WTC11 (cell line): ENCODE measurements around the gene PRR22. TPM values are rescaled to one million over a fixed set of nuclear protein-coding genes. Genes with fewer than 3 reads are reported as not detected.

ENCODE experiments used
- ATAC-seq: fragments of 200-7000 bp; cut with Tn5 transposase; 2 replicates; pipeline ENCODE4 v1.10.0; 2021; ENCODE audit warnings: mild to moderate bottlenecking, moderate library complexity
- CTCF ChIA-PET: fragments of 300-600 bp; sonication (Branson Sonifier 250); formaldehyde crosslinking; loops from one replicate; lab custom pipeline; 2021; ENCODE audit warnings: antibody characterized with exemption; lab: Charles Lee
- POLR2A ChIA-PET: fragments of 350-600 bp; sonication (Branson Sonifier 250); formaldehyde crosslinking; loops from one replicate; lab custom pipeline; 2021; ENCODE audit warnings: antibody characterized with exemption; lab: Charles Lee
- DNase-seq: peaks from one replicate; pipeline ENCODE4 v3.0.0; 2021; ENCODE audit warnings: low spot score
- H3K27ac Mint-ChIP-seq: 2 replicates; pipeline ENCODE4 v1.8.0; 2021; ENCODE audit warnings: mixed read lengths
- H3K27me3 Mint-ChIP-seq: 2 replicates; pipeline ENCODE4 v1.8.0; 2021; ENCODE audit warnings: low read depth, mild to moderate bottlenecking, moderate library complexity, mixed read lengths
- H3K36me3 Mint-ChIP-seq: 2 replicates; pipeline ENCODE4 v1.8.0; 2021; ENCODE audit warnings: mixed read lengths
- H3K4me1 Mint-ChIP-seq: 2 replicates; pipeline ENCODE4 v1.8.0; 2022; ENCODE audit warnings: mixed read lengths
- H3K4me3 Mint-ChIP-seq: 2 replicates; pipeline ENCODE4 v1.8.0; 2021; ENCODE audit warnings: mild to moderate bottlenecking, moderate library complexity, mixed read lengths
- H3K9me3 Mint-ChIP-seq: 2 replicates; pipeline ENCODE4 v1.8.0; 2021; ENCODE audit warnings: mixed read lengths
- ARID4B ChIP-seq: sonication (generic); formaldehyde crosslinking; IDR thresholded peaks from 2 replicates; pipeline ENCODE4 v1.8.0; 2023; ENCODE audit warnings: missing genetic modification reagents, mild to moderate bottlenecking, borderline replicate concordance
- CREM ChIP-seq: sonication (generic); formaldehyde crosslinking; IDR thresholded peaks from 2 replicates; pipeline ENCODE4 v1.8.1; 2022; ENCODE audit warnings: mild to moderate bottlenecking, missing genetic modification reagents, moderate library complexity
- ETV6 ChIP-seq: sonication (generic); formaldehyde crosslinking; IDR thresholded peaks from 2 replicates; pipeline ENCODE4 v1.8.1; 2022; ENCODE audit warnings: mild to moderate bottlenecking, missing genetic modification reagents
- FOXK1 ChIP-seq: sonication (generic); formaldehyde crosslinking; IDR thresholded peaks from 2 replicates; pipeline ENCODE4 v1.8.0; 2022; ENCODE audit warnings: mild to moderate bottlenecking, moderate library complexity, missing genetic modification reagents
- HMGA2 ChIP-seq: fragments of 250-450 bp; sonication (Bioruptor Pico); IDR thresholded peaks from 2 replicates; pipeline ENCODE4 v1.4.0; 2021; ENCODE audit warnings: mild to moderate bottlenecking, moderate library complexity
- IRF2 ChIP-seq: sonication (generic); formaldehyde crosslinking; IDR thresholded peaks from 2 replicates; pipeline ENCODE4 v1.8.0; 2022; ENCODE audit warnings: low read depth, missing genetic modification reagents, borderline replicate concordance
- JAZF1 ChIP-seq: fragments of 250-450 bp; sonication (Bioruptor Pico); IDR thresholded peaks from 2 replicates; pipeline ENCODE4 v1.9.0; 2021; ENCODE audit warnings: moderate library complexity, mild to moderate bottlenecking, inconsistent platforms
- JUN ChIP-seq: sonication (generic); formaldehyde crosslinking; IDR thresholded peaks from 2 replicates; pipeline ENCODE4 v1.8.0; 2023; ENCODE audit warnings: mild to moderate bottlenecking, missing genetic modification reagents
- NFYB ChIP-seq: sonication (generic); formaldehyde crosslinking; conservative IDR thresholded peaks from 2 replicates; pipeline ENCODE4 v1.8.0; 2022; ENCODE audit warnings: low read depth, missing genetic modification reagents
- NR1H2 ChIP-seq: sonication (generic); formaldehyde crosslinking; IDR thresholded peaks from 2 replicates; pipeline ENCODE4 v1.9.0; 2021; ENCODE audit warnings: mild to moderate bottlenecking, moderate library complexity, missing genetic modification reagents
- NR2C2 ChIP-seq: sonication (generic); formaldehyde crosslinking; IDR thresholded peaks from 2 replicates; pipeline ENCODE4 v1.8.0; 2022; ENCODE audit warnings: mild to moderate bottlenecking, missing genetic modification reagents
- NR3C1 ChIP-seq: sonication (generic); formaldehyde crosslinking; conservative IDR thresholded peaks from 2 replicates; pipeline ENCODE4 v1.8.1; 2023; ENCODE audit warnings: low read depth, mild to moderate bottlenecking, missing genetic modification reagents
- OVOL2 ChIP-seq: fragments of 250-450 bp; sonication (Bioruptor Pico); IDR thresholded peaks from 2 replicates; pipeline ENCODE4 v1.9.0; 2021; ENCODE audit warnings: mild to moderate bottlenecking, borderline replicate concordance
- PRRX2 ChIP-seq: fragments of 250-450 bp; sonication (Bioruptor Pico); IDR thresholded peaks from 2 replicates; pipeline ENCODE4 v1.8.0; 2021; ENCODE audit warnings: mild to moderate bottlenecking
- SMAD4 ChIP-seq: sonication (generic); formaldehyde crosslinking; IDR thresholded peaks from 2 replicates; pipeline ENCODE4 v1.8.0; 2022; ENCODE audit warnings: mild to moderate bottlenecking, missing genetic modification reagents
- ZNF121 ChIP-seq: sonication (generic); formaldehyde crosslinking; IDR thresholded peaks from 2 replicates; pipeline ENCODE4 v1.8.0; 2023; ENCODE audit warnings: missing genetic modification reagents
- ZNF317 ChIP-seq: sonication (generic); formaldehyde crosslinking; IDR thresholded peaks from 2 replicates; pipeline ENCODE4 v1.8.1; 2023; ENCODE audit warnings: low read depth, mild to moderate bottlenecking, moderate library complexity, missing genetic modification reagents, borderline replicate concordance
- ZSCAN18 ChIP-seq: fragments of 250-450 bp; sonication (Bioruptor Pico); IDR thresholded peaks from 2 replicates; pipeline ENCODE4 v2.1.2; 2022; ENCODE audit warnings: mild to moderate bottlenecking, moderate library complexity
- total RNA-seq: library from RNA; stranded (reverse); gene quantifications from 3 replicates; pipeline ENCODE4 v1.2.3, GENCODE V29; 2021
- TF ChIP-seq, protein P1 (sequence below): sonication (generic); formaldehyde crosslinking; IDR thresholded peaks from 2 replicates; pipeline ENCODE4 v1.8.0; 2022; ENCODE audit warnings: mild to moderate bottlenecking, missing genetic modification reagents
- TF ChIP-seq, protein P2 (sequence below): fragments of 200-600 bp; IDR thresholded peaks from 2 replicates; pipeline ENCODE4 v1.8.0; 2022; ENCODE audit warnings: antibody characterized with exemption
- TF ChIP-seq, protein P3 (sequence below): sonication (generic); formaldehyde crosslinking; IDR thresholded peaks from 2 replicates; pipeline ENCODE4 v1.8.1; 2022; ENCODE audit warnings: mild to moderate bottlenecking, moderate library complexity, missing genetic modification reagents
- TF ChIP-seq, protein P4 (sequence below): sonication (generic); formaldehyde crosslinking; IDR thresholded peaks from 2 replicates; pipeline ENCODE4 v1.8.1; 2023; ENCODE audit warnings: mild to moderate bottlenecking, missing genetic modification reagents

PRR22 gene
- total RNA-seq, 1 experiment from 2014 or later = 3.3 TPM

GRCh38 chr19:5832527-5833216, 48.1 kb upstream of the PRR22 start (continued):
- TF ChIP-seq ZSCAN18 (CRISPR knock-in tag) = no peak
- TF ChIP-seq ZNF121 (CRISPR knock-in tag) = no peak
- TF ChIP-seq IRF2 = no peak
- TF ChIP-seq FOXK1 (CRISPR knock-in tag) = no peak
- TF ChIP-seq, protein P1, sequence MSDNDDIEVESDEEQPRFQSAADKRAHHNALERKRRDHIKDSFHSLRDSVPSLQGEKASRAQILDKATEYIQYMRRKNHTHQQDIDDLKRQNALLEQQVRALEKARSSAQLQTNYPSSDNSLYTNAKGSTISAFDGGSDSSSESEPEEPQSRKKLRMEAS (CRISPR knock-in tag) = no peak
- no peak for TF ChIP-seq NFYB (CRISPR knock-in tag)
- no peak for TF ChIP-seq SMAD4 (CRISPR knock-in tag)

GRCh38 chr19:5832061-5832460, 47.5 kb upstream of the PRR22 start:
- no peak overlapping the region for H3K27ac Mint-ChIP-seq

More at GRCh38 chr19:5832061-5832460, 47.5 kb upstream of the PRR22 start:
- ChIA-PET POLR2A (no interaction called here), CTCF (interaction anchor here (6.9 kb wide), 1 partner anchor 28 kb away, joined by 115 read pairs; the partner anchor contains the start of gene NRTN)
- Mint-ChIP-seq H3K36me3 (no peaks in the 10 kb centered on the region), H3K4me1 (peaks cover 3% of the 10 kb centered on the region), H3K4me3 (no peak overlapping the region), H3K9me3 (no peaks in the 10 kb centered on the region), H3K27me3 (peaks cover 23% of the 10 kb centered on the region)
- TF ChIP-seq NR1H2 = no peak
- TF ChIP-seq, protein P2, sequence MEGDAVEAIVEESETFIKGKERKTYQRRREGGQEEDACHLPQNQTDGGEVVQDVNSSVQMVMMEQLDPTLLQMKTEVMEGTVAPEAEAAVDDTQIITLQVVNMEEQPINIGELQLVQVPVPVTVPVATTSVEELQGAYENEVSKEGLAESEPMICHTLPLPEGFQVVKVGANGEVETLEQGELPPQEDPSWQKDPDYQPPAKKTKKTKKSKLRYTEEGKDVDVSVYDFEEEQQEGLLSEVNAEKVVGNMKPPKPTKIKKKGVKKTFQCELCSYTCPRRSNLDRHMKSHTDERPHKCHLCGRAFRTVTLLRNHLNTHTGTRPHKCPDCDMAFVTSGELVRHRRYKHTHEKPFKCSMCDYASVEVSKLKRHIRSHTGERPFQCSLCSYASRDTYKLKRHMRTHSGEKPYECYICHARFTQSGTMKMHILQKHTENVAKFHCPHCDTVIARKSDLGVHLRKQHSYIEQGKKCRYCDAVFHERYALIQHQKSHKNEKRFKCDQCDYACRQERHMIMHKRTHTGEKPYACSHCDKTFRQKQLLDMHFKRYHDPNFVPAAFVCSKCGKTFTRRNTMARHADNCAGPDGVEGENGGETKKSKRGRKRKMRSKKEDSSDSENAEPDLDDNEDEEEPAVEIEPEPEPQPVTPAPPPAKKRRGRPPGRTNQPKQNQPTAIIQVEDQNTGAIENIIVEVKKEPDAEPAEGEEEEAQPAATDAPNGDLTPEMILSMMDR = no peak
- TF ChIP-seq HMGA2 (CRISPR knock-in tag) = no peak
- no peak for TF ChIP-seq ARID4B
- no peak for TF ChIP-seq JUN (CRISPR knock-in tag)
- TF ChIP-seq OVOL2 (CRISPR knock-in tag) = no peak
- TF ChIP-seq ZNF317 (CRISPR knock-in tag) = no peak
- no peak for TF ChIP-seq ETV6 (CRISPR knock-in tag)
- no peak for TF ChIP-seq CREM (CRISPR knock-in tag)
- TF ChIP-seq, protein P3, sequence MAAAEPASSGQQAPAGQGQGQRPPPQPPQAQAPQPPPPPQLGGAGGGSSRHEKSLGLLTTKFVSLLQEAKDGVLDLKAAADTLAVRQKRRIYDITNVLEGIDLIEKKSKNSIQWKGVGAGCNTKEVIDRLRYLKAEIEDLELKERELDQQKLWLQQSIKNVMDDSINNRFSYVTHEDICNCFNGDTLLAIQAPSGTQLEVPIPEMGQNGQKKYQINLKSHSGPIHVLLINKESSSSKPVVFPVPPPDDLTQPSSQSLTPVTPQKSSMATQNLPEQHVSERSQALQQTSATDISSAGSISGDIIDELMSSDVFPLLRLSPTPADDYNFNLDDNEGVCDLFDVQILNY = no peak
- no peak for TF ChIP-seq PRRX2
- no peak for TF ChIP-seq NR3C1 (CRISPR knock-in tag)
- TF ChIP-seq NR2C2 = no peak
- TF ChIP-seq, protein P4, sequence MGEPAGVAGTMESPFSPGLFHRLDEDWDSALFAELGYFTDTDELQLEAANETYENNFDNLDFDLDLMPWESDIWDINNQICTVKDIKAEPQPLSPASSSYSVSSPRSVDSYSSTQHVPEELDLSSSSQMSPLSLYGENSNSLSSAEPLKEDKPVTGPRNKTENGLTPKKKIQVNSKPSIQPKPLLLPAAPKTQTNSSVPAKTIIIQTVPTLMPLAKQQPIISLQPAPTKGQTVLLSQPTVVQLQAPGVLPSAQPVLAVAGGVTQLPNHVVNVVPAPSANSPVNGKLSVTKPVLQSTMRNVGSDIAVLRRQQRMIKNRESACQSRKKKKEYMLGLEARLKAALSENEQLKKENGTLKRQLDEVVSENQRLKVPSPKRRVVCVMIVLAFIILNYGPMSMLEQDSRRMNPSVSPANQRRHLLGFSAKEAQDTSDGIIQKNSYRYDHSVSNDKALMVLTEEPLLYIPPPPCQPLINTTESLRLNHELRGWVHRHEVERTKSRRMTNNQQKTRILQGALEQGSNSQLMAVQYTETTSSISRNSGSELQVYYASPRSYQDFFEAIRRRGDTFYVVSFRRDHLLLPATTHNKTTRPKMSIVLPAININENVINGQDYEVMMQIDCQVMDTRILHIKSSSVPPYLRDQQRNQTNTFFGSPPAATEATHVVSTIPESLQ (CRISPR knock-in tag) = no peak
- TF ChIP-seq JAZF1 (CRISPR knock-in tag) = no peak
- no peak for DNase-seq
- ATAC-seq = no peak
